HepG2 (cell line): ENCODE measurements around the gene RSPH9. TPM values are rescaled to one million over a fixed set of nuclear protein-coding genes. Genes with fewer than 3 reads are reported as not detected.
A peak's percentile ranks its signal among the peaks of the same experiment; 100 is the strongest.

Source experiments
- ATAC-seq: fragments of 200-7000 bp; cut with Tn5 transposase; 3 replicates; pipeline ENCODE4 v1.9.1; 2020; ENCODE audit warnings: mild to moderate bottlenecking, moderate library complexity
- BruUV-seq: library from RNA; stranded (reverse); fragments of 400-500 nt; replicated peaks from 2 replicates; lab custom pipeline; 2021; lab: Mats Ljungman, UMichigan
- CTCF ChIA-PET: fragments of 300-600 bp; formaldehyde crosslinking; extraction: SDS; loops from one replicate; lab custom pipeline; 2021; ENCODE audit warnings: low total read pairs, inconsistent platforms, low intra/inter-chr PET ratio; lab: Yijun Ruan, JAX
- POLR2A ChIA-PET: fragments of 350-600 bp; sonication (Branson Sonifier 250); formaldehyde crosslinking; loops from one replicate; lab custom pipeline; 2020; ENCODE audit warnings: antibody characterized with exemption, inconsistent platforms; lab: Yijun Ruan, JAX
- DNase-seq: peaks from one replicate; pipeline ENCODE4 v3.0.0-alpha.2; 2015; ENCODE audit warnings: low spot score
- FAIRE-seq: peaks from 3 replicates; lab custom pipeline; 2011; peaks lifted over from hg19 to GRCh38; lab: Jason Lieb, UNC
- H2AFZ ChIP-seq: one replicate; pipeline ENCODE4 v1.6.1; 2011; ENCODE audit warnings: low read length, inconsistent platforms
- H3K27ac ChIP-seq: fragments of 300-600 bp; 3 replicates; pipeline ENCODE4 v1.8.0; 2011; ENCODE audit warnings: mixed run types, mild to moderate bottlenecking, mixed read lengths, low read length, inconsistent platforms; ENCODE audit not compliant: insufficient read depth; ENCODE audit errors: extremely low read length
- H3K27me3 ChIP-seq, 2 experiments: fragments of 200-600 bp in 1 of 2; 2 replicates in 1 of 2; 3 replicates in 1 of 2; pipeline versions ENCODE4 v1.6.0 to v1.8.0; 2011; ENCODE audit warnings: low read length in 2 of 2, mild to moderate bottlenecking in 2 of 2, moderate library complexity in 2 of 2, inconsistent platforms in 1 of 2; ENCODE audit not compliant: insufficient read depth in 2 of 2, control insufficient read depth in 1 of 2
- H3K36me3 ChIP-seq, 2 experiments: fragments of 200-600 bp in 1 of 2; replicated peaks in 1 of 2; 2 replicates in 1 of 2; 3 replicates in 1 of 2; pipeline versions ENCODE4 v1.5.1 to v1.8.0; 2011; ENCODE audit warnings: low read length in 2 of 2, inconsistent platforms in 1 of 2; ENCODE audit not compliant: insufficient read depth in 2 of 2, control insufficient read depth in 1 of 2
- H3K4me1 ChIP-seq: 2 replicates; pipeline ENCODE4 v1.5.1; 2012; ENCODE audit warnings: low read length, inconsistent platforms; ENCODE audit not compliant: insufficient read depth
- H3K4me2 ChIP-seq: 2 replicates; pipeline ENCODE4 v1.6.0; 2011; ENCODE audit warnings: low read depth, low read length, inconsistent platforms
- H3K4me3 ChIP-seq, 3 experiments: fragments of 200-600 bp in 1 of 3; sonication (generic), shearing (Covaris generic) in 1 of 3; replicated peaks in 1 of 3; 2 replicates each; pipeline ENCODE4 v1.5.1; 2011 to 2016; ENCODE audit warnings: low read length in 3 of 3, inconsistent platforms in 2 of 3, low read depth in 2 of 3, mild to moderate bottlenecking in 2 of 3, control low read depth in 1 of 3, mixed read lengths in 1 of 3; ENCODE audit not compliant: insufficient read depth in 1 of 3
- H3K79me2 ChIP-seq: one replicate; pipeline ENCODE4 v1.6.1; 2011; ENCODE audit warnings: low read length, inconsistent platforms; ENCODE audit not compliant: insufficient read depth
- H3K9ac ChIP-seq: 2 replicates; pipeline ENCODE4 v1.6.0; 2011; ENCODE audit warnings: mild to moderate bottlenecking, low read depth, low read length, inconsistent platforms; ENCODE audit not compliant: insufficient read depth
- H3K9me3 ChIP-seq: 2 replicates; pipeline ENCODE4 v1.5.1; 2012; ENCODE audit warnings: mild to moderate bottlenecking, low read length
- H4K20me1 ChIP-seq: 2 replicates; pipeline ENCODE4 v1.6.0; 2011; ENCODE audit warnings: inconsistent platforms, mild to moderate bottlenecking, low read length, moderate library complexity; ENCODE audit not compliant: insufficient read depth
- ATF5 ChIP-seq: sonication (generic); formaldehyde crosslinking; IDR thresholded peaks from 2 replicates; pipeline ENCODE4 v1.4.0; 2020; ENCODE audit warnings: mild to moderate bottlenecking, low read depth, missing genetic modification reagents
- CCDC6 ChIP-seq: sonication (generic); formaldehyde crosslinking; IDR thresholded peaks from 2 replicates; pipeline ENCODE4 v1.8.1; 2022; ENCODE audit warnings: mild to moderate bottlenecking, missing genetic modification reagents, moderate library complexity
- IRF1 ChIP-seq: sonication (generic); formaldehyde crosslinking; IDR thresholded peaks from 2 replicates; pipeline ENCODE4 v1.4.0; 2020; ENCODE audit warnings: low read depth, mild to moderate bottlenecking, missing genetic modification reagents
- RBFOX2 ChIP-seq: fragments of 200-400 bp; formaldehyde crosslinking; IDR thresholded peaks from 2 replicates; pipeline ENCODE4 v1.6.1; 2017; ENCODE audit warnings: low read depth, mild to moderate bottlenecking, low read length
- SSRP1 ChIP-seq: IDR thresholded peaks from 2 replicates; pipeline ENCODE4 v1.6.1; 2016; ENCODE audit warnings: control low read depth
- WGBS: methylation state at CpG from one replicate; pipeline ENCODE4 v1.1.6; 2017; ENCODE audit warnings: low lambda C conversion rate; 5-methylcytosine and 5-hydroxymethylcytosine counted together
- in situ Hi-C: cut with HindIII; loops from 2 replicates; pipeline ENCODE4 v1.10.0; 2017; ENCODE audit warnings: low pct_unique_long_range_greater_than_20kb; ENCODE audit not compliant: extremely low pct_ligation_motif_present
- intact Hi-C: fragments of 100-400 bp; cut with micrococcal nuclease; formaldehyde crosslinking; loops from one replicate; pipeline ENCODE4 v1.10.0; 2022; ENCODE audit not compliant: unreplicated experiment
- polyA plus RNA-seq, 8 experiments: library from polyadenylated mRNA; depleted of rRNA in 3 of 8; stranded (reverse) in 7 of 8; unstranded in 1 of 8; fragments of >200 nt; fragmentation: Illumina TruSeq in 4 of 8; extraction: Trizol in 4 of 8; gene quantifications; 2 replicates each; pipeline versions ENCODE4 v1.2.1 to v1.2.3, GENCODE V29; 2011 to 2016; ENCODE audit warnings: low read depth in 4 of 8, missing spikeins in 1 of 8, mixed read lengths in 1 of 8; ENCODE audit not compliant: insufficient read depth in 1 of 8
- total RNA-seq, 5 experiments: library from RNA; depleted of rRNA; stranded (reverse); fragments of >200 nt; fragmentation: Illumina TruSeq; extraction: Trizol; gene quantifications; 2 replicates each; pipeline ENCODE4 v1.2.3, GENCODE V29; 2016; ENCODE audit warnings: low read depth in 1 of 5

The RSPH9 gene
- total and polyA plus RNA-seq, 2 of the 13 experiments (the other 11 are each of a cell fraction or from before 2014, with no cell fraction given), result 0.04 TPM; not detected in 1

GRCh38 chr6:43623880-43624785 lies 20.7 kb upstream of the RSPH9 start:
- FAIRE-seq (no peak), DNase-seq (no peak), ATAC-seq (no peak)
- Histone ChIP-seq H3K4me3 (no peak overlapping the region), H3K27ac (no peak overlapping the region), H3K36me3 (peaks cover 44 to 61% of the 10 kb centered on the region in 2 experiments), H4K20me1 (no peaks in the 10 kb centered on the region), H3K79me2 (peaks cover 17% of the 10 kb centered on the region), H3K27me3 (no peaks in the 10 kb centered on the region; a peak in 1 of 5 replicates), H3K9me3 (no peaks in the 10 kb centered on the region), H3K9ac (no peak overlapping the region), H3K4me2 (no peak overlapping the region), H3K4me1 (peaks cover 24% of the 10 kb centered on the region), H2AFZ (no peak overlapping the region)
- in situ Hi-C loops (no loop called here), intact Hi-C loops (no loop called here)
- no TSS peak for BruUV-seq
- POLR2A ChIA-PET, result no interaction called here
- CTCF ChIA-PET, result no interaction called here
- 96% methylated on average over 8 of the region's 12 CpGs for WGBS
- TF ChIP-seq CCDC6, result peak; percentile 20; the same call in 1 of the 2 replicates
- TF ChIP-seq ATF5, result no peak
- TF ChIP-seq SSRP1, result 0 out of 2 replicates have a peak, but pooled peaks have one; percentile 10
- no peak for TF ChIP-seq IRF1
- 0 out of 2 replicates have a peak, but pooled peaks have one; percentile 39 for TF ChIP-seq RBFOX2
